Activated gamma-delta T cell treated with anti-CD3 and anti-CD28 coated beads, Interleukin-2, amount 50 U/mL, for 16 hours (primary cell): ENCODE measurements around the gene NMUR2.

Experiments
- DNase-seq: peaks from one replicate; pipeline ENCODE4 v3.0.0-alpha.2; 2020; ENCODE audit warnings: low read depth

NMUR2 gene

GRCh38 chr5:152405145-152405544, at the start of gene NMUR2:
TSS of gene NMUR2 (minus strand) at chr5:152405279. CDS start at chr5:152405113, 166 bp downstream.
- DNase-seq: no peak

- DNase-seq: no peak
These were observed 38.9 kb upstream of the NMUR2 start for GRCh38 chr5:152443935-152444334.

GRCh38 chr5:152439791-152440190, 34.7 kb upstream of the NMUR2 start:
- no peak for DNase-seq

GRCh38 chr5:152437866-152438265, 32.8 kb upstream of the NMUR2 start:
- DNase-seq: no peak

GRCh38 chr5:152427721-152428120, 22.6 kb upstream of the NMUR2 start:
- DNase-seq: no peak

GRCh38 chr5:152425083-152425482, 20.0 kb upstream of the NMUR2 start:
- DNase-seq: no peak

- no peak for DNase-seq
These were observed 19.4 kb upstream of the NMUR2 start for GRCh38 chr5:152424501-152424900.

- DNase-seq: no peak
These were observed 17.0 kb upstream of the NMUR2 start for GRCh38 chr5:152422081-152422480.

GRCh38 chr5:152412129-152412528, 7.0 kb upstream of the NMUR2 start:
- no peak for DNase-seq

GRCh38 chr5:152406082-152406481, 1.0 kb upstream of the NMUR2 start:
- DNase-seq: no peak

- no peak for DNase-seq
These were observed 585 bp downstream of the NMUR2 start for GRCh38 chr5:152404494-152404893.

GRCh38 chr5:152403046-152403445, 2.0 kb downstream of the NMUR2 start:
- DNase-seq: no peak

- no peak for DNase-seq
These were observed 4.2 kb downstream of the NMUR2 start for GRCh38 chr5:152400846-152401245.

GRCh38 chr5:152397581-152397980, 7.5 kb downstream of the NMUR2 start:
- no peak for DNase-seq

GRCh38 chr5:152393441-152393840, 11.6 kb downstream of the NMUR2 start:
- DNase-seq: no peak

- DNase-seq: no peak
These were observed 15.8 kb downstream of the NMUR2 start for GRCh38 chr5:152389208-152389849.

GRCh38 chr5:152388610-152389009, 16.5 kb downstream of the NMUR2 start:
- no peak for DNase-seq

GRCh38 chr5:152380415-152381123, 24.5 kb downstream of the NMUR2 start:
- DNase-seq: no peak

- no peak for DNase-seq
These were observed 25.7 kb downstream of the NMUR2 start for GRCh38 chr5:152379331-152379730.

- DNase-seq: no peak
These were observed 26.3 kb downstream of the NMUR2 start for GRCh38 chr5:152378730-152379129.

GRCh38 chr5:152376886-152377285, 28.2 kb downstream of the NMUR2 start:
- DNase-seq: no peak

GRCh38 chr5:152374711-152375275, 30.3 kb downstream of the NMUR2 start:
- DNase-seq: no peak

GRCh38 chr5:152372875-152373274, 32.2 kb downstream of the NMUR2 start:
- DNase-seq: no peak
